GM23338 (cell line): Measurements from ENCODE around the gene CNGB1. TPM values are rescaled to one million over a fixed set of nuclear protein-coding genes. Genes with fewer than 3 reads are reported as not detected.

Source experiments
- ATAC-seq: fragments of 200-7000 bp; cut with Tn5 transposase; 3 replicates; pipeline ENCODE4 v1.9.1; 2020
- DNase-seq: peaks from one replicate; pipeline ENCODE4 v3.0.0-alpha.2; 2015; ENCODE audit warnings: low spot score
- H2AFZ ChIP-seq: fragments of 200-600 bp; sonication (generic); 2 replicates; pipeline ENCODE4 v1.8.0; 2016; ENCODE audit warnings: antibody characterized with exemption, mild to moderate bottlenecking, moderate library complexity
- H3F3A ChIP-seq: fragments of 200-600 bp; sonication (generic); replicated peaks from 2 replicates; pipeline ENCODE4 v1.8.0; 2017; ENCODE audit warnings: antibody characterized with exemption, mixed run types, low read depth
- H3K27ac ChIP-seq: fragments of 200-600 bp; sonication (generic); 2 replicates; pipeline ENCODE4 v1.6.1; 2016; ENCODE audit warnings: low read depth
- H3K27me3 ChIP-seq: fragments of 200-600 bp; sonication (generic); 2 replicates; pipeline ENCODE4 v1.8.0; 2016; ENCODE audit warnings: mild to moderate bottlenecking, mixed run types, moderate library complexity; ENCODE audit not compliant: insufficient read depth
- H3K36me3 ChIP-seq: fragments of 200-600 bp; sonication (generic); 2 replicates; pipeline ENCODE4 v1.8.0; 2016; ENCODE audit warnings: mild to moderate bottlenecking; ENCODE audit not compliant: insufficient read depth
- H3K4me1 ChIP-seq: fragments of 200-600 bp; sonication (generic); 2 replicates; pipeline ENCODE4 v1.8.0; 2016; ENCODE audit warnings: mild to moderate bottlenecking, moderate library complexity; ENCODE audit not compliant: insufficient read depth
- H3K4me2 ChIP-seq: fragments of 200-600 bp; sonication (generic); 2 replicates; pipeline ENCODE4 v1.7.1; 2017; ENCODE audit warnings: mixed run types
- H3K4me3 ChIP-seq: fragments of 200-600 bp; sonication (generic); 2 replicates; pipeline ENCODE4 v1.6.1; 2016; ENCODE audit warnings: mixed run types
- H3K79me2 ChIP-seq: fragments of 200-600 bp; sonication (generic); replicated peaks from 2 replicates; pipeline ENCODE4 v1.8.0; 2017; ENCODE audit warnings: mild to moderate bottlenecking; ENCODE audit not compliant: insufficient read depth
- H3K9me2 ChIP-seq: fragments of 200-600 bp; sonication (generic); 2 replicates; pipeline ENCODE4 v1.8.0; 2017; ENCODE audit not compliant: insufficient read depth
- H4K20me1 ChIP-seq: fragments of 200-600 bp; sonication (generic); replicated peaks from 2 replicates; pipeline ENCODE4 v1.8.0; 2017; ENCODE audit warnings: mild to moderate bottlenecking; ENCODE audit not compliant: insufficient read depth
- H3K27ac Mint-ChIP-seq: 2 replicates; pipeline ENCODE4 v1.8.0; 2020; ENCODE audit warnings: inconsistent platforms, mild to moderate bottlenecking, moderate library complexity, mixed read lengths
- H3K27me3 Mint-ChIP-seq: 3 replicates; pipeline ENCODE4 v1.8.0; 2022; ENCODE audit warnings: low read depth, mild to moderate bottlenecking, moderate library complexity, mixed read lengths, inconsistent platforms; ENCODE audit not compliant: insufficient read depth, poor library complexity
- H3K36me3 Mint-ChIP-seq: 3 replicates; pipeline ENCODE4 v1.8.0; 2021; ENCODE audit warnings: low read depth, mild to moderate bottlenecking, inconsistent platforms, moderate library complexity, mixed read lengths
- H3K4me1 Mint-ChIP-seq: 3 replicates; pipeline ENCODE4 v1.8.0; 2020; ENCODE audit warnings: mild to moderate bottlenecking, inconsistent platforms, mixed read lengths
- H3K4me3 Mint-ChIP-seq: 3 replicates; pipeline ENCODE4 v1.8.0; 2021; ENCODE audit warnings: moderate library complexity, mild to moderate bottlenecking, inconsistent platforms, mixed read lengths
- H3K9me3 Mint-ChIP-seq: 3 replicates; pipeline ENCODE4 v1.8.0; 2020; ENCODE audit warnings: moderate library complexity, mild to moderate bottlenecking, inconsistent platforms, mixed read lengths
- CREB1 ChIP-seq: fragments of 250-450 bp; sonication (Bioruptor Pico); IDR thresholded peaks from 2 replicates; pipeline ENCODE4 v1.5.0; 2020; ENCODE audit warnings: low read depth, mild to moderate bottlenecking, moderate library complexity
- ETS1 ChIP-seq: IDR thresholded peaks from 2 replicates; pipeline ENCODE4 v1.6.1; 2016; ENCODE audit warnings: antibody characterized with exemption
- EZH2 ChIP-seq: fragments of 200-600 bp; sonication (generic); IDR thresholded peaks from one replicate; pipeline ENCODE4 v1.8.0; 2017; ENCODE audit warnings: antibody characterized with exemption, mild to moderate bottlenecking, low read depth; ENCODE audit not compliant: unreplicated experiment
- EZH2phosphoT487 ChIP-seq: fragments of 200-600 bp; sonication (generic); IDR thresholded peaks from one replicate; pipeline ENCODE4 v1.8.1; 2018; ENCODE audit warnings: antibody characterized with exemption; ENCODE audit not compliant: unreplicated experiment
- JUNB ChIP-seq: IDR thresholded peaks from one replicate; pipeline ENCODE4 v1.6.1; 2016; ENCODE audit warnings: antibody characterized with exemption; ENCODE audit not compliant: unreplicated experiment
- NANOG ChIP-seq: IDR thresholded peaks from 2 replicates; pipeline ENCODE4 v1.6.1; 2016; ENCODE audit warnings: antibody characterized with exemption, borderline replicate concordance
- POLR2AphosphoS5 ChIP-seq: IDR thresholded peaks from 2 replicates; pipeline ENCODE4 v1.6.1; 2016; ENCODE audit warnings: antibody characterized with exemption, low read depth
- REST ChIP-seq: IDR thresholded peaks from one replicate; pipeline ENCODE4 v1.6.1; 2018; ENCODE audit warnings: antibody characterized with exemption; ENCODE audit not compliant: unreplicated experiment
- STAT1 ChIP-seq: IDR thresholded peaks from one replicate; pipeline ENCODE4 v1.6.1; 2016; ENCODE audit warnings: antibody characterized with exemption; ENCODE audit not compliant: unreplicated experiment
- ZNF114 ChIP-seq: fragments of 250-450 bp; sonication (Bioruptor Pico); IDR thresholded peaks from 2 replicates; pipeline ENCODE4 v1.5.0; 2020; ENCODE audit warnings: mild to moderate bottlenecking, moderate library complexity
- ZNF331 ChIP-seq: fragments of 250-450 bp; sonication (Bioruptor Pico); IDR thresholded peaks from 2 replicates; pipeline ENCODE4 v1.5.0; 2020; ENCODE audit warnings: low read depth, mild to moderate bottlenecking, moderate library complexity
- polyA plus RNA-seq: library from polyadenylated mRNA; unstranded; fragments of >200 nt; fragmentation: Nextera tagmentation; extraction: Ambion mirVana; gene quantifications from 2 replicates; pipeline ENCODE4 v1.2.1, GENCODE V29; 2016
- total RNA-seq: library from RNA; depleted of rRNA; stranded (reverse); fragments of >200 nt; shearing (Covaris generic); gene quantifications from 2 replicates; pipeline ENCODE4 v1.2.3, GENCODE V29; 2014
- TF ChIP-seq, protein P1 (sequence below), 2 experiments: fragments of 200-600 bp in 1 of 2; sonication (generic) in 1 of 2; conservative IDR thresholded peaks; 2 replicates each; pipeline versions ENCODE4 v1.5.1 to v1.6.1; 2016 to 2017; ENCODE audit warnings: antibody characterized with exemption in 2 of 2, low read depth in 2 of 2, mild to moderate bottlenecking in 2 of 2, moderate library complexity in 1 of 2
- TF ChIP-seq, protein P2 (sequence below): fragments of 250-450 bp; sonication (Bioruptor Pico); IDR thresholded peaks from 2 replicates; pipeline ENCODE4 v1.5.0; 2020; ENCODE audit warnings: mild to moderate bottlenecking, moderate library complexity

The CNGB1 gene
- total and polyA plus RNA-seq, 2 experiments from 2014 or later, result not detected

DNA sequence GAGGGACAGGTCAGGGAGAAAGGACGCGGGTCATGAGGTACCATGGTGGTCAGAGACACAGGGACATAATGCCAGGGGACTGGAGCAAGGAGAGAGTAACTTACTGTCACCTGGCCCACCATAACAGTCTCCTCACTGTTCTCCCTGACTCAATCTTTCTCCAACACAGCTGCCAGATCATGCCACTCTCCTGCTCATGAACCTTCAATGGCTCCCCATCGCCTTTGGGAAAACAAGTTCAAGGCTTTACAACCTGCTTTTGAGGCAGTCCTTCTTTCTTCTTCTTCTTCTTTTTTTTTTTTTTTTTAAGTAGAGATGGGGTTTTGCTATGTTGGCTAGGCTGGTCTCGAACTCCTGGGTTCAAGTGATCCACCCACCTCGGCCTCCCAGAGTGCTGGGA lies 22.9 kb downstream of the CNGB1 start:
- ATAC-seq, result no peak
- Histone ChIP-seq H2AFZ (no peak overlapping the region), H3K36me3 (no peaks in the 10 kb centered on the region), H3K27me3 (no peaks in the 10 kb centered on the region), H3K27ac (no peak overlapping the region), H4K20me1 (no peaks in the 10 kb centered on the region), H3K4me1 (no peaks in the 10 kb centered on the region), H3F3A (no peaks in the 10 kb centered on the region), H3K79me2 (no peaks in the 10 kb centered on the region), H3K9me2 (no peaks in the 10 kb centered on the region), H3K4me2 (no peak overlapping the region), H3K4me3 (no peak overlapping the region)
- Mint-ChIP-seq H3K27me3 (peaks cover 16% of the 10 kb centered on the region), H3K9me3 (no peaks in the 10 kb centered on the region), H3K27ac (no peak overlapping the region), H3K4me1 (peaks cover 10% of the 10 kb centered on the region; the same call in 1 of the 3 replicates), H3K36me3 (no peaks in the 10 kb centered on the region), H3K4me3 (no peak overlapping the region)
- TF ChIP-seq, protein P1, sequence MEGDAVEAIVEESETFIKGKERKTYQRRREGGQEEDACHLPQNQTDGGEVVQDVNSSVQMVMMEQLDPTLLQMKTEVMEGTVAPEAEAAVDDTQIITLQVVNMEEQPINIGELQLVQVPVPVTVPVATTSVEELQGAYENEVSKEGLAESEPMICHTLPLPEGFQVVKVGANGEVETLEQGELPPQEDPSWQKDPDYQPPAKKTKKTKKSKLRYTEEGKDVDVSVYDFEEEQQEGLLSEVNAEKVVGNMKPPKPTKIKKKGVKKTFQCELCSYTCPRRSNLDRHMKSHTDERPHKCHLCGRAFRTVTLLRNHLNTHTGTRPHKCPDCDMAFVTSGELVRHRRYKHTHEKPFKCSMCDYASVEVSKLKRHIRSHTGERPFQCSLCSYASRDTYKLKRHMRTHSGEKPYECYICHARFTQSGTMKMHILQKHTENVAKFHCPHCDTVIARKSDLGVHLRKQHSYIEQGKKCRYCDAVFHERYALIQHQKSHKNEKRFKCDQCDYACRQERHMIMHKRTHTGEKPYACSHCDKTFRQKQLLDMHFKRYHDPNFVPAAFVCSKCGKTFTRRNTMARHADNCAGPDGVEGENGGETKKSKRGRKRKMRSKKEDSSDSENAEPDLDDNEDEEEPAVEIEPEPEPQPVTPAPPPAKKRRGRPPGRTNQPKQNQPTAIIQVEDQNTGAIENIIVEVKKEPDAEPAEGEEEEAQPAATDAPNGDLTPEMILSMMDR (conservative IDR thresholded peaks at IDR 0.05; ENCODE audit: low read depth in 2 of 2), result no peak
- TF ChIP-seq EZH2phosphoT487 (no peak), POLR2AphosphoS5 (no peak), ETS1 (no peak), CREB1 (CRISPR knock-in tag) (no peak), JUNB (no peak), ZNF331 (CRISPR knock-in tag) (no peak), STAT1 (no peak), EZH2 (no peak), REST (no peak), ZNF114 (CRISPR knock-in tag) (no peak), NANOG (no peak)
- TF ChIP-seq, protein P2, sequence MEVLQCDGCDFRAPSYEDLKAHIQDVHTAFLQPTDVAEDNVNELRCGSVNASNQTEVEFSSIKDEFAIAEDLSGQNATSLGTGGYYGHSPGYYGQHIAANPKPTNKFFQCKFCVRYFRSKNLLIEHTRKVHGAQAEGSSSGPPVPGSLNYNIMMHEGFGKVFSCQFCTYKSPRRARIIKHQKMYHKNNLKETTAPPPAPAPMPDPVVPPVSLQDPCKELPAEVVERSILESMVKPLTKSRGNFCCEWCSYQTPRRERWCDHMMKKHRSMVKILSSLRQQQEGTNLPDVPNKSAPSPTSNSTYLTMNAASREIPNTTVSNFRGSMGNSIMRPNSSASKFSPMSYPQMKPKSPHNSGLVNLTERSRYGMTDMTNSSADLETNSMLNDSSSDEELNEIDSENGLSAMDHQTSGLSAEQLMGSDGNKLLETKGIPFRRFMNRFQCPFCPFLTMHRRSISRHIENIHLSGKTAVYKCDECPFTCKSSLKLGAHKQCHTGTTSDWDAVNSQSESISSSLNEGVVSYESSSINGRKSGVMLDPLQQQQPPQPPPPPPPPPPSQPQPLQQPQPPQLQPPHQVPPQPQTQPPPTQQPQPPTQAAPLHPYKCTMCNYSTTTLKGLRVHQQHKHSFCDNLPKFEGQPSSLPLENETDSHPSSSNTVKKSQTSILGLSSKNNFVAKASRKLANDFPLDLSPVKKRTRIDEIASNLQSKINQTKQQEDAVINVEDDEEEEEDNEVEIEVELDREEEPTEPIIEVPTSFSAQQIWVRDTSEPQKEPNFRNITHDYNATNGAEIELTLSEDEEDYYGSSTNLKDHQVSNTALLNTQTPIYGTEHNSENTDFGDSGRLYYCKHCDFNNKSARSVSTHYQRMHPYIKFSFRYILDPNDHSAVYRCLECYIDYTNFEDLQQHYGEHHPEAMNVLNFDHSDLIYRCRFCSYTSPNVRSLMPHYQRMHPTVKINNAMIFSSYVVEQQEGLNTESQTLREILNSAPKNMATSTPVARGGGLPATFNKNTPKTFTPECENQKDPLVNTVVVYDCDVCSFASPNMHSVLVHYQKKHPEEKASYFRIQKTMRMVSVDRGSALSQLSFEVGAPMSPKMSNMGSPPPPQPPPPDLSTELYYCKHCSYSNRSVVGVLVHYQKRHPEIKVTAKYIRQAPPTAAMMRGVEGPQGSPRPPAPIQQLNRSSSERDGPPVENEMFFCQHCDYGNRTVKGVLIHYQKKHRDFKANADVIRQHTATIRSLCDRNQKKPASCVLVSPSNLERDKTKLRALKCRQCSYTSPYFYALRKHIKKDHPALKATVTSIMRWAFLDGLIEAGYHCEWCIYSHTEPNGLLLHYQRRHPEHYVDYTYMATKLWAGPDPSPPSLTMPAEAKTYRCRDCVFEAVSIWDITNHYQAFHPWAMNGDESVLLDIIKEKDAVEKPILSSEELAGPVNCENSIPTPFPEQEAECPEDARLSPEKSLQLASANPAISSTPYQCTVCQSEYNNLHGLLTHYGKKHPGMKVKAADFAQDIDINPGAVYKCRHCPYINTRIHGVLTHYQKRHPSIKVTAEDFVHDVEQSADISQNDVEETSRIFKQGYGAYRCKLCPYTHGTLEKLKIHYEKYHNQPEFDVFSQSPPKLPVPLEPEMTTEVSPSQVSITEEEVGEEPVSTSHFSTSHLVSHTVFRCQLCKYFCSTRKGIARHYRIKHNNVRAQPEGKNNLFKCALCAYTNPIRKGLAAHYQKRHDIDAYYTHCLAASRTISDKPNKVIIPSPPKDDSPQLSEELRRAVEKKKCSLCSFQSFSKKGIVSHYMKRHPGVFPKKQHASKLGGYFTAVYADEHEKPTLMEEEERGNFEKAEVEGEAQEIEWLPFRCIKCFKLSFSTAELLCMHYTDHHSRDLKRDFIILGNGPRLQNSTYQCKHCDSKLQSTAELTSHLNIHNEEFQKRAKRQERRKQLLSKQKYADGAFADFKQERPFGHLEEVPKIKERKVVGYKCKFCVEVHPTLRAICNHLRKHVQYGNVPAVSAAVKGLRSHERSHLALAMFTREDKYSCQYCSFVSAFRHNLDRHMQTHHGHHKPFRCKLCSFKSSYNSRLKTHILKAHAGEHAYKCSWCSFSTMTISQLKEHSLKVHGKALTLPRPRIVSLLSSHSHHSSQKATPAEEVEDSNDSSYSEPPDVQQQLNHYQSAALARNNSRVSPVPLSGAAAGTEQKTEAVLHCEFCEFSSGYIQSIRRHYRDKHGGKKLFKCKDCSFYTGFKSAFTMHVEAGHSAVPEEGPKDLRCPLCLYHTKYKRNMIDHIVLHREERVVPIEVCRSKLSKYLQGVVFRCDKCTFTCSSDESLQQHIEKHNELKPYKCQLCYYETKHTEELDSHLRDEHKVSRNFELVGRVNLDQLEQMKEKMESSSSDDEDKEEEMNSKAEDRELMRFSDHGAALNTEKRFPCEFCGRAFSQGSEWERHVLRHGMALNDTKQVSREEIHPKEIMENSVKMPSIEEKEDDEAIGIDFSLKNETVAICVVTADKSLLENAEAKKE, result no peak
- DNase-seq, result no peak
